ENCODE results near the gene DUS1L.

DNA sequence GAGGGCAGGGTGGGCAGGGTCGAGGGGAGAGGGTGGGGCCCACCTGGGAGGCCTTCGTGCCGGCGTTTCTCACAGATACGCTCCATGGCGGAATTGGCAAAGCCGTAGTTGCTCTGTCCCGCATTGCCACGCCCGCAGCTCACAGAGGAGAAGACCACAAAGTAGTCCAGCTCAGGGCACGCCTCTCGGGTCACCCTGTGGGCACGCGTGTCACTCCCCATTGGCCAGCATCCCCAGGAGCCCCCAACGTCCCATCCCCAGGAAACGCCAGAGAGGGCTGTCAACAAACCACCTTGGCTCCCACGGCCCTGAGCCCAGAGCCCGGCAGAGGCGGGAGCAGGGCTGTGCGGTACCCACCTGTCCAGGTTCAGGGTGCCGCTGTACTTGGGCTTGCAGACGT lies 16.4 kb upstream of the DUS1L start:
- no peak for TF ChIP-seq POLR2A (IDR thresholded peaks at IDR 0.05)
- TF ChIP-seq, protein P1, sequence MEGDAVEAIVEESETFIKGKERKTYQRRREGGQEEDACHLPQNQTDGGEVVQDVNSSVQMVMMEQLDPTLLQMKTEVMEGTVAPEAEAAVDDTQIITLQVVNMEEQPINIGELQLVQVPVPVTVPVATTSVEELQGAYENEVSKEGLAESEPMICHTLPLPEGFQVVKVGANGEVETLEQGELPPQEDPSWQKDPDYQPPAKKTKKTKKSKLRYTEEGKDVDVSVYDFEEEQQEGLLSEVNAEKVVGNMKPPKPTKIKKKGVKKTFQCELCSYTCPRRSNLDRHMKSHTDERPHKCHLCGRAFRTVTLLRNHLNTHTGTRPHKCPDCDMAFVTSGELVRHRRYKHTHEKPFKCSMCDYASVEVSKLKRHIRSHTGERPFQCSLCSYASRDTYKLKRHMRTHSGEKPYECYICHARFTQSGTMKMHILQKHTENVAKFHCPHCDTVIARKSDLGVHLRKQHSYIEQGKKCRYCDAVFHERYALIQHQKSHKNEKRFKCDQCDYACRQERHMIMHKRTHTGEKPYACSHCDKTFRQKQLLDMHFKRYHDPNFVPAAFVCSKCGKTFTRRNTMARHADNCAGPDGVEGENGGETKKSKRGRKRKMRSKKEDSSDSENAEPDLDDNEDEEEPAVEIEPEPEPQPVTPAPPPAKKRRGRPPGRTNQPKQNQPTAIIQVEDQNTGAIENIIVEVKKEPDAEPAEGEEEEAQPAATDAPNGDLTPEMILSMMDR (IDR thresholded peaks at IDR 0.05), result no peak
